ENCODE measurements around the gene CHD9. TPM values are rescaled to one million over a fixed set of nuclear protein-coding genes. Genes with fewer than 3 reads are reported as not detected.
A peak's percentile ranks its signal among the peaks of the same experiment; 100 is the strongest.
"Not testable (repeated sequence)": the region's sequence is repeated elsewhere in the genome, so short reads cannot be mapped to it uniquely, and the experiment has no call there.

CHD9 gene
- total RNA-seq, 2 donors from 2014 or later, result 68.6 to 73.7 TPM

- intact Hi-C loops (cut with DNase I, micrococcal nuclease), result loop anchor here in 1 of 2 donors (5.0 to 10.0 kb wide), 2 partner anchors 162 to 469 kb away; no protein-coding TSS in a partner anchor
- DNase-seq (peak; percentile 53 to 55), ATAC-seq (peak; percentile 36)
Observed at GRCh38 chr16:53045341-53046220, 9.2 kb upstream of the CHD9 start.

DNA sequence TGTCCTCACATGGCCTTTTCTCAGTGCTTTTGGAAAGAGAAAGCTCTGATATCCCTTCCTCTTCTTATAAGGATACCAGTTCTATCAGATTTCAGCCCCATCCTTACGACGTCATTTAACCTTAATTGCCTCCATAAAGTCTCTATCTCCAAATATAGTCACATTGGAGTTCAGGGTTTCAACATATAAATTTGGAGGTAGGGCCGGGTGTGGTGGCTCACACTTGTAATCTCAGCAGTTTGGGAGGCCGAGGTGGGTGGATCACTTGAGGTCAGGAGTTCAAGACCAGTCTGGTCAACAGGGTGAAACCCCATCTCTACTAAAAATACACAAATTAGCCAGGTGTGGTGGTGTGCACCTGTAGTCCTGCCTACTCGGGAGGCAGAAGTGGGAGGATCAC is 7.3 kb upstream of the CHD9 start:
- peak; percentile 49 for ATAC-seq
- DNase-seq, result peak; percentile 46 to 58
- intact Hi-C loops (cut with DNase I, micrococcal nuclease), result loop anchor here in 1 of 2 donors (5.0 to 10.0 kb wide), 2 partner anchors 160 to 467 kb away; no protein-coding TSS in a partner anchor

- ATAC-seq (peak; percentile 59), DNase-seq (peak; percentile 41 to 60)
- intact Hi-C loops (cut with DNase I, micrococcal nuclease), result loop anchor here in 1 of 2 donors (5.0 to 10.0 kb wide), 2 partner anchors 159 to 466 kb away; no protein-coding TSS in a partner anchor
Observed at GRCh38 chr16:53048139-53048915, 6.5 kb upstream of the CHD9 start.

DNA sequence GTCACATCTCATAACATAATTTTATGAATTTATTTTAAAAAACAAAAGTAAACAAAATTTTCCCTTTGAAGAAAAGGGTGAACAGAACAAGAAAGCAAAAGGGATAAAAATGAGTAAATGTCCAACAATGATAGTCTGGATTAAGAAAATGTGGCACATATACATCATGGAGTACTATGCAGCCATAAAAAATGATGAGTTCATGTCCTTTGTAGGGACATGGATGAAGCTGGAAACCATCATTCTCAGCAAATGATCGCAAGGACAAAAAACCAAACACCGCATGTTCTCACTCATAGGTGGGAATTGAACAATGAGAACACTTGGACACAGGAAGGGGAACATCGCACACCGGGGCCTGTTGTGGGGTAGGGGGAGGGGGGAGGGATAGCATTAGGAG is 3.5 kb upstream of the CHD9 start:
- intact Hi-C loops (cut with DNase I, micrococcal nuclease), result loop anchor here in 1 of 2 donors (10.0 kb wide), 1 partner anchor 84 kb away; no protein-coding TSS in a partner anchor
- not testable (repeated sequence) for ATAC-seq, DNase-seq

- intact Hi-C loops (cut with DNase I, micrococcal nuclease), result loop anchor here in 1 of 2 donors (10.0 kb wide), 1 partner anchor 82 kb away; no protein-coding TSS in a partner anchor
- peak; percentile 54 for ATAC-seq
- DNase-seq, result peak; percentile 48 to 81
Observed at GRCh38 chr16:53052519-53053501, 2.0 kb upstream of the CHD9 start, which contains the start of gene CHD9NB. Gene CHD9NB (minus strand): TSS chr16:53052897. CDS start chr16:53044158, 8,739 bp downstream.

DNA sequence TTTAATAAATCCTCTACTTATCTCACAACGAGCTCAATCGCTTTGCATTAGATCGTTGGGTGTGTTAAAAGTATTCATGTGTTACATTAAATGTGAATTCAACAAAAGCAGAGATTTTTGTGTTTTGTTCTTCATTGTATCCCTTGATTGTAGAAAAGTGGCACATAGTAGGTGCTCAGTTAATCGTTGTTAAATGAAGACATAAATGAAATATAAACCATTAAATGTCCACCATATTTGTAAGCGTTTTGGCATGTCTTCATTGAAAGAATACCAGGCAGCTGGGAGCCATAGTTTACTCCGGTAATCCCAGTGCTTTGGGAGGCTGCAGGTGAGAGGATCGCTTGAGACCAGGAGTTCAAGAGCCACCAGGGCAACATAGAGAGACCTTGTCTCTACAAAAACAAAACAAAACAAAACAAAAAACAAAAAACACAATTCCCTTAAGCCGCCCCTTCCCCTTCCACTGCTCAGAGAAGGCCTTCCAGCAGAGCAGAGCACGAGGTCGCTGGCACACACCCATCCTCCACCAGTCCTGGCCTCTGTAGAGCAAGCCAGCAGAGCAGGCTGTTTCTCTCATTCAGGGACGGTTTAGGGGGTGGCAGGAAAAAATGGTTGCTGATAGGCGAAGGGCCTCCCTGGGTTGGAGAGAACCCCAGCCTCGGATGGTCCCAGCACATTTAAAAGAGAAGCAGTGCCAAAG is 673 bp upstream of the CHD9 start:
- intact Hi-C loops (cut with DNase I, micrococcal nuclease), result loop anchor here in 1 of 2 donors (10.0 kb wide), 1 partner anchor 81 kb away; no protein-coding TSS in a partner anchor
- DNase-seq, result peak; percentile 65 to 72
- peak; percentile 35 for ATAC-seq

DNA sequence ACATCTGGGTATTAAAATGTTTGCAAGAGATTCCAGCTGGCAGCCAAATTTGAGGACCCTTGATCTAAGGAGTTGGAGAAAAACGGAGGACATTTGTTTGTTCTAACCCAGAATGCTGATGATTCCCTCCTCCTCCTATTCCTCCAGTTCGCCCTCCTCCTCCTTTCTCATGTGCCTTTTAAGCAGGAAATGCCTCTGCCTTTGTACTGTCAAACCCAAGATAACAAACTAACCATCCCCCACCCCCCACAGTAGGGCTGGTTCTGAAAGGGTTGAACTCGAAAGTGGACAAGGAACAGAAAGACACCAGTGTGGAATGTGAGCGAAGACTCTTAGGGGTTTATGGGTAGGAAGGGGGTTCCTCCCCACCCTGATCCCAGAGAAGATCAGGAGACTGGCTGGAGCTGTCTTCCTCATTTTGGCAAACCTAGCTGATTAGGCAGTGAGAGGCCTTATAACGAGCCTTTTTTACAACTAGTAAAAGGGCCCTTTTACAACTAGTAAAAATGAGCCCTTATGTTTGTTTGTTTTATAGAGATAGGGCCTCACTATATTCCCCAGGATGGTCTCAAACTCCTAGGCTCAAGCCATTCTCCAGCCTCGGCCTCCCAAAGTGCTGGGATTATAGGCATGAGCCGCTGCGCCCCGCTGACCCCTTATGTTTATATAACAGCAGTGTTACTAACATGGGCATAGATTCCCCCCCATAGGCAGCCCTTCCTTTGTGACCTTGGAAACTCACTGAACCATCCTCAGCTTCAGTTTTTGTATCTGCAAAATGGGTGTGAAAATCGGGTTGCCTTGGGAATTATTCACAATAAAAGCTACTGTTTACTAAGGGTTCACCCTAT is 975 bp downstream of the CHD9 start:
- intact Hi-C loops (cut with DNase I, micrococcal nuclease), result loop anchor here in 1 of 2 donors (10.0 kb wide), 1 partner anchor 79 kb away; no protein-coding TSS in a partner anchor
- DNase-seq (peak; percentile 59 to 67), ATAC-seq (peak; percentile 23)

DNA sequence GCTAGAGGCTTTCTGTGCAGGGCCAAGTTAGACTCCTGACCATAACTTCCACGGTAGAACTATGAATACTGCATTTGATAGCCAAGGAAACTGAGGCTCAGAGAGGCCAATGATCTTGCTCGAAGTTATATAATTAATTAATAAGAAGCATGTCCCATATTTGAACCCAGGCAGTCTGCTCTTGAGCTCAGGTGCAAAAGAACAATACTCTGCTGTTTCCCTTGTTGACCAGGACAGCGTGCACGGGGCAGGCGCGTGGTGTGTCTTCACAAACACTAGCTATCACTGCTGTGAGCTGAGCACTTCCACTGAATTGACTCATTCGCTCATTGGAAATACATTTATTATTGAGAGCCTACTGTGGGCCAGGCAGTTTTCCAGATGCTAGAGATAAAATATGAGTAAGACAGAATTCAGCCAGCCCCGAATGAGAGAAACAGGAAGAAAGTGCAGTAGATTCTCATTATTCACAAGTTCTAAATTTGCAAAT is 1.6 kb downstream of the CHD9 start:
- intact Hi-C loops (cut with DNase I, micrococcal nuclease), result loop anchor here in 1 of 2 donors (10.0 kb wide), 1 partner anchor 78 kb away; no protein-coding TSS in a partner anchor
- no peak for ATAC-seq
- no peak for DNase-seq

DNA sequence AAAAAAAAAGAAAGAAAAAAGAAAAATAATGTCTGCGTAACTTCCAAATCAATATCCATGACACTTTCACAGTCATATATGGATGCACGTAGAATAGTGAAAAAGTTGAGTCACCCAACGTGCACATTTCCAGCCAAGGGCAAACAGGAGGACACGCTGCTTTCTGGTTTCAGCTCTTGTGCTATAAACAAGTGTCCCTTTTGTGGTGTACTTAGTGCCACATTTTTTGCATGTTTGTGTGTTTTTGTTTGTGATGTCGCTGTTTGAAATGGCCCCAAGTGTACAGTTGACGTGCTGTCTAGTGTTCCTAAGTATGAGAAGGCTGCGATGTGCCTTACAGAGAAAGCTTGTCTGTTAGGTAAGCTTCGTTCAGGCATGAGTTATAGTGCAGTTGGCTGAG is 2.9 kb downstream of the CHD9 start:
- DNase-seq (no peak), ATAC-seq (no peak)
- intact Hi-C loops (cut with DNase I, micrococcal nuclease), result loop anchor here in 1 of 2 donors (10.0 kb wide), 1 partner anchor 77 kb away; no protein-coding TSS in a partner anchor

DNA sequence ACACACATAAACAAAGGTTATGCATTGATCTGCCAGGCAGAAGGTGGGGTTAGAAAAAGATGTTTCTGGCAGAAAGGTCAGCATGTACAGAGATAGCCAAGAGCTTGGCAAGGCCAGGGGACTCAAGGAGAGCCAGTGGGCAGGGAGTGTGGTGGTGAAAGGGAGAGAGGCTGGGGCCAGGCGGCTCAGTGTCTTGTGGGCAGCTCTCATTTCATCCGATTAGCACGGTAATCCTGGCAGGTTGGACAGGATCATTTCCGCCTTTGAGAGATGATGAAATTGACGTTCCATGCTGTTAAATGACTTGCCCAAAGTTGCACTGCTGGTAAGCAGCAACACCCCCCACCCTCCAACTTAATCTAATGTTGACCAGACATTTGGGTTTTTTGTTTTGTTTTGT is 3.6 kb downstream of the CHD9 start:
- DNase-seq (no peak), ATAC-seq (no peak)
- intact Hi-C loops (cut with DNase I, micrococcal nuclease), result loop anchor here in 1 of 2 donors (10.0 kb wide), 1 partner anchor 76 kb away; no protein-coding TSS in a partner anchor

- no peak for DNase-seq
- ATAC-seq, result no peak
- intact Hi-C loops (cut with DNase I, micrococcal nuclease), result loop anchor here in 1 of 2 donors (10.0 kb wide), 1 partner anchor 76 kb away; no protein-coding TSS in a partner anchor
Observed at GRCh38 chr16:53058882-53059281, 4.1 kb downstream of the CHD9 start.

DNA sequence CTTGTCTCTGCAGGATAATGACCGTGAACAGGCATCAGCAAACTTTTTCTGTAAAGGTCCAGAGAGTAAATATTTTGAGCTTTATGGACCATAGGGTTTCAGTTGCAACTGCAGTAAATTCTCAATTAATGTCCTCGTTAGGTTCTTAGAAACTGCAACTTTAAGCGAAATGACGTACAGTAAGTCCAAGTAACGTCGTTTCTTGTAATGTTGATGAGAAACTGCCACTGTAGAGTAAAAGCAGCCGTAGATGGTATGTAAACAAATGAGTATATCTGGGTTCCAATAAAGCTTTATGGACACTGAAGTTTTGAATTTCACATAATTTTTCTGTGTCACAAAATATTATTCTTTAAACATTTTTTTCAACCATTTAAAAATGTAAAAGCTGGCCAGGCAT is 4.9 kb downstream of the CHD9 start:
- DNase-seq (no peak), ATAC-seq (no peak)
- intact Hi-C loops (cut with DNase I, micrococcal nuclease), result loop anchor here in 1 of 2 donors (10.0 kb wide), 1 partner anchor 75 kb away; no protein-coding TSS in a partner anchor

DNA sequence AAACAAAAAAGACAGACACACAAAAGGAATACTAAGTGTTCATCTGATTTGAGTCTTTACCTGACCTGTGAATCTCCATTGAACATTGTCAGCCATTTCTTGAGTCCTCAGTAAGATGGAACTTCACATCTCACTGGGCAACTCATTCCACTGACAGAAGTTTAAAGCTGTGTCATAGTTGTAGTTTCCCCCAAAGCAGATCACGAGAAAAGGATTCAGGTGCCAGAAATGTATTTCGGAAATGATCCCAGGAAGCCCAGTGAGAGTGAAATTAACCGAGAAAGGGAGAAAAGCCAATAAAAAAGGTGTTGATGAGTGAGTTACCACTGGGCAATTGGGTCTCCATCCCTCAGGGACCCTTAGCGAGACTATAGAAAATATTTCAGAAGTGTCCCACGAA is 6.5 kb downstream of the CHD9 start:
- ATAC-seq (no peak), DNase-seq (peak in 1 of 2 donors; percentile 0)
- intact Hi-C loops (cut with DNase I, micrococcal nuclease), result no loop called here

DNA sequence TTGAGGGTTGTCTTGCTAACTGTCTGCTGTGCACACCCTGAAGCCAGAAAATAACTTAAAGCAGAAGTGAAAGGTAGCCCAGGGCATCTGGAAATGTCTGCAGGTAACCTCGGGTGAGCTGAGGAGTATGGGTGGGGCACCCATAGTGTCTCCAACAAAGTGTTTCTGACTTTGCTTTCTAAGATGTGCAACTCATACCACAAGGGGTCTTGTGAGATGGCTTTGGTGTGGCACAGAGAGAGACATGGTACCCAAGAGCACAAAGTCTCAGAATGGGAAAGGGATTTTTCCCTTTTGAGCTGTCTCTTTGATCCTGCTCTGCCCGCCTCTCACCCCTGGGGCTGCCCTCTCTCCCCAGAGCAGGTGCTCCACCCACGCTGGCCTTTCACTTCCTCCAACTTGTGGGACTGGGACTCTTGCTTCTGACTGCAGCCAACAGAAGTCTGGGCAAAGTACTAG is 6.9 kb downstream of the CHD9 start:
- intact Hi-C loops (cut with DNase I, micrococcal nuclease), result no loop called here
- peak; percentile 97 for ATAC-seq
- DNase-seq, result peak; percentile 80 to 85

DNA sequence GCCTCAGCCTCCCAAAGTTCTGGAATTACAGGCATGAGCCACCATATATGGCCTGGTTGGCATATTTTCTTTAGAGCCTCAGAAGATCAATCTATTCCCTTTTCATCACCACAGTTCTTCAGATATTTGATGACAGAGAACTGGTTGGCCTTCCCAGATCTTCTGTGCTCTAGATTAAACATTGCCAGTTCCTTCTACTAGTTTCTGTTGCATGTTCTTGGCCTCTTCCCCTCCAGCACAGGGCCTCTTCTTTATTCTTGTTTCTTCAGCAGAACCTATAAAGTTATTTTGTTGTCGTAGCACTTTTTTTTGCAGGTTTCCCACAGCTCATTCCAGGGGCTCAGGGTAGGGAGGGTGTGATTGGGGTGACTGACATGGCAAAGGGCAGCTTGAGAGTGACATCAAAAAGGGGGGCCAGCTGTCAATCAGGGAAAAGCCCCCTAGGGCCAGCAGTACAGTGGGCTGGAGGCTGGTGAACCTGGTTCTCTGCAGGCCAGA is 9.3 kb downstream of the CHD9 start:
- DNase-seq (peak in 1 of 2 donors; percentile 19), ATAC-seq (no peak)
- intact Hi-C loops (cut with DNase I, micrococcal nuclease), result no loop called here

Data from left colon (tissue), 2 donors.